K562 treated with DMSO at 1 percent for 4 hours (cell line): ENCODE results near the gene MIEF2. TPM values are rescaled to one million over a fixed set of nuclear protein-coding genes. Genes with fewer than 3 reads are reported as not detected.

ENCODE experiments used
- total RNA-seq: library from RNA; unstranded; fragments of 300-600 nt; gene quantifications from 2 replicates; pipeline ENCODE4 v1.2.3, GENCODE V29; 2022; ENCODE audit not compliant: insufficient read depth

The MIEF2 gene
- total RNA-seq: 3.5 and 5.8 TPM in 2 replicates

GRCh38 chr17:18260332-18261145, at the start of gene MIEF2:
MIEF2 (plus strand) TSS chr17:18260662; CDS start chr17:18262721, 2,059 bp downstream.

GRCh38 chr17:18225121-18225641, 35.3 kb upstream of the MIEF2 start, which contains the start of gene LLGL1:
LLGL1 (plus strand) TSS chr17:18225635; CDS start chr17:18225683, 48 bp downstream.

DNA sequence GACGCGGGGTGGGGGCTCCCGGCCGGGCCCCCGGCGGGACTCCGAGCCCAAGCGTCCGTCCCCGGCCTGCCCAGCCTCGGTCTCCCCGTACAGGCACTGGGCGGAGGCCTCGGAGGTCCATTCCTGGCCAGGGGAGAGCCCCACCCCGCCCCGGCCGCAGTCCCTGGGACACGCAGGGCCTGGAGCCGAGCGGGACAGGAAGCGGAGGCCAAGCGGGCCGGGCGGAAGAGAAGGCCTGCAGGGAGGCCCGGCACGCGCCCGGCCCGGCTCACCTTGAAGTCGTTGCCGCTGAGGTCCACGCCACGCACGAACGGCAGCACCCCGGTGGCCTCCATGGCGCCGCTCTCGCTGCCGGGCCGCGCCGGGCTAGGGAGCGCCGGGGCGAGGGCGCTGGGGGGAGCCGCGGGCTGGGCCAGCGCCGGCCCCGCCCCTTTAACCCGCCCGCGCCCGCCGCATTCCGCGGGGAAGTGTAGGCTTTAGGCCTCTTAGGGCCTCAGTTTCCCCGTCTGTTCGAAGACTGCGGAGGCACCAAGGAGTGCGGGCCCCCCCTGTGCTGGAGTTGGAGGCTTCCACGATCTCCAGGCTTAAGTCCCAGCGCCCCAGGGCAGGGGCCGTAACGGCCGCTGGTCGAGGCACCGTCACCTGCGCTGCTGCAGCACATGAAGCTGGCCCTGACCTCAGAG, 2.0 kb upstream of the MIEF2 start, which contains the start of gene FLII:
Gene FLII (minus strand): TSS at position 383 of the 683 bp plus-strand sequence. CDS start 48 bp downstream, at position 335.

GRCh38 chr17:18314731-18315561, 54.5 kb downstream of the MIEF2 start, which contains the start of the genes SMCR8 and TOP3A:
SMCR8 (plus strand) TSS chr17:18315293; CDS start chr17:18315790, 497 bp downstream.
TOP3A (minus strand) TSS chr17:18314994; CDS start chr17:18314778, 216 bp downstream.

Other genes with a start within 250 kb of the MIEF2 start
- gene ATPAF2, start 221.5 kb upstream of the MIEF2 start, total RNA-seq: 15.9 and 19.8 TPM in 2 replicates
- gene GID4, start 221.3 kb upstream of the MIEF2 start, total RNA-seq: 3.9 and 6.8 TPM in 2 replicates
- 20.4 and 25.8 TPM in 2 replicates for gene DRG2, start 172.7 kb upstream of the MIEF2 start, total RNA-seq
- gene MYO15A, start 151.9 kb upstream of the MIEF2 start, total RNA-seq: not detected in 2 replicates
- gene ALKBH5, start 76.8 kb upstream of the MIEF2 start, total RNA-seq: 43.9 and 56.3 TPM in 2 replicates
- 14.3 and 15.4 TPM in 2 replicates for gene LLGL1, start 35.0 kb upstream of the MIEF2 start, total RNA-seq
- gene FLII, start 1.9 kb upstream of the MIEF2 start, total RNA-seq: 114 and 132 TPM in 2 replicates
- 19.3 and 22.3 TPM in 2 replicates for gene TOP3A, start 54.3 kb downstream of the MIEF2 start, total RNA-seq
- 12.9 and 13.6 TPM in 2 replicates for gene SMCR8, start 54.6 kb downstream of the MIEF2 start, total RNA-seq
- gene SHMT1, start 102.9 kb downstream of the MIEF2 start, total RNA-seq: 24.3 and 25.2 TPM in 2 replicates
- gene EVPLL, start 117.1 kb downstream of the MIEF2 start, total RNA-seq: not detected in 2 replicates
- not detected in 2 replicates for gene LGALS9C, start 216.1 kb downstream of the MIEF2 start, total RNA-seq